Thyroid gland (tissue), 4 donors: Measurements from ENCODE around the gene ZNF723.

ENCODE experiments used
- CTCF ChIP-seq, 6 experiments: fragments of 200-600 bp in 3 of 6; fragments of 450-650 bp in 3 of 6; sonication (generic) in 3 of 6; IDR thresholded peaks; one replicate each; pipeline ENCODE4 v1.5.1; 2016 to 2019; ENCODE audit warnings: antibody characterized with exemption in 6 of 6, mild to moderate bottlenecking in 2 of 6, inconsistent platforms in 1 of 6, moderate library complexity in 1 of 6
- POLR2A ChIP-seq, 2 donors: fragments of 450-650 bp; IDR thresholded peaks; one replicate each; pipeline ENCODE4 v1.6.1; 2017; ENCODE audit warnings: antibody characterized with exemption in 2 of 2, mild to moderate bottlenecking in 2 of 2, moderate library complexity in 1 of 2

- TF ChIP-seq CTCF (IDR thresholded peaks at IDR 0.05) = no peak
- TF ChIP-seq POLR2A (IDR thresholded peaks at IDR 0.05) = no peak
Observed at GRCh38 chr19:22893855-22894270, 61.8 kb downstream of the ZNF723 start.
